Midbrain (tissue), 1 donor: Measurements from ENCODE around the gene GPR183.

Experiments used
- DNase-seq: peaks from one replicate; lab custom pipeline; 2025; lab: John Stamatoyannopoulos, UW

GPR183 gene, protein sequence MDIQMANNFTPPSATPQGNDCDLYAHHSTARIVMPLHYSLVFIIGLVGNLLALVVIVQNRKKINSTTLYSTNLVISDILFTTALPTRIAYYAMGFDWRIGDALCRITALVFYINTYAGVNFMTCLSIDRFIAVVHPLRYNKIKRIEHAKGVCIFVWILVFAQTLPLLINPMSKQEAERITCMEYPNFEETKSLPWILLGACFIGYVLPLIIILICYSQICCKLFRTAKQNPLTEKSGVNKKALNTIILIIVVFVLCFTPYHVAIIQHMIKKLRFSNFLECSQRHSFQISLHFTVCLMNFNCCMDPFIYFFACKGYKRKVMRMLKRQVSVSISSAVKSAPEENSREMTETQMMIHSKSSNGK

DNA sequence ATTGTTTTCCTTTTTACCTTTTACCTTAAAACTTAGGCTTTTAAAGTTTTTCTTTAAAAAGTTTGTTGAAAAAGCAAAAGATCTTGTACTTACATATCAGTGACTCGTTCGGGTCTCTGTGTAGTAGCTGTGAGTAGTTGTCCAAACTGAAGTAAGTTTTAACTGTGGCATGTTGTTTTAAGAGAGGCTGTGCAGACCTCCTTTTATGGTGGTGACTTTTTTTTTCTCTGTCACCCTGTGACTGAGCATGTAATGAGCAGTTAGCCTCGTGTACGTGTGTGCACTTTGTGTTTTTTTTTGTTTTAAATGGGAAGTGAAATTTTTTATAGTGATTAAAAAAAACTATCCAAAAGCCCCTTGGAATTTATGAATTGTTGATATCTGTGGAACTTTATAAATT is at the start of gene GPR183:
Gene GPR183, minus strand, starts transcription at position 153 of the 400 bp plus-strand sequence. CDS start 11,254 bp downstream, outside the sequence.
- peak; percentile 16 for DNase-seq

DNA sequence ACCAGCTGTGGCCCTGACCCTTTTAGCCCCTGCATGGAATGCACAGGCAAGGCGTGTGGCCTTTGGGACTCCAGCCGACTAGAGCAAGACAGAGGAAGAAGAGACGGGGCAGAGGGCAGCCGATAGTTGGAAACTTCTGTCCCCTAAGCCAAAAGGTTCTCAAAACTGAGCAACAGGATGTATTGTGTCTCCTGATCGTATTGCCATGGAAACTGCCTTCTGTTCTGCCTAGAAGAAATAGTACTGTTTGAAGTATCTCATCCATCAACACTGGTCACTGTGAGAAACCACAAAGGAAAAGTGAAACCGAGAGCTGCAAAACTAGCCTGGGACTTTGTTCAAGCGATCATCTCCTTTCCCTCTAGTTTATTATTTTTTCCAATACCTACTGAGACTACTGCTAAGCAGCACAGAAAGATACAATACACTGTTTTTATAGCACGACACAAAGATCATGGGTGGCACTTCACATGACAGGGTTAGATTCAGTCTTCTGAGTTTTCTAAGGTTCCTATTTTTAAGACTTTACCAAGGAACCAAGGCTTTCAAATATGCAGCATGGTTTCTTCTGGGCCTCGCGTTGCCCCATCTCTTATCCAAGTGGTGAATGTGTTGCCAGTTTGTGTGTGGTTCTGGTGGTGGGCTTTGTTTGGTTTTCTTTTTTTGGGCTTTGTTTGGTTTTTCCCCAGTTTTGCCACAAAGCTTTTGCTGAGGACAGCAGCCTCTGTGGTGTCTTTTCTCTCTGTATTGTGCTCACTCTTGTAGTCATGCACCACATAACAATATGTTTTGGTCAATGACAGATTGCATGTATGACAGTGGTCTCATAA is 49.3 kb upstream of the GPR183 start:
- no peak for DNase-seq

DNA sequence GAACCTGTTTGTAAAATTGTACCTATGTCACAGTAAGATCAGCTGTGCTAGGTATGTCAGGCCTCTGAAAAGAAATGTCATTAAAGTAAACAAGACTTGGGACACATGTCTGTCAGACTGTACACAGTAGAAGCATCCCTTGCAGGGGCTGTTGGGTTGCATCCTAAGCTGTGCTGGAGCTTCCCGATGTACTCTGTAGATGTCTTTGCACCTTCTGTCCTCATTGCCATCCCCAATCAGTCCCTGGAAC is 48.7 kb upstream of the GPR183 start:
- no peak for DNase-seq

DNA sequence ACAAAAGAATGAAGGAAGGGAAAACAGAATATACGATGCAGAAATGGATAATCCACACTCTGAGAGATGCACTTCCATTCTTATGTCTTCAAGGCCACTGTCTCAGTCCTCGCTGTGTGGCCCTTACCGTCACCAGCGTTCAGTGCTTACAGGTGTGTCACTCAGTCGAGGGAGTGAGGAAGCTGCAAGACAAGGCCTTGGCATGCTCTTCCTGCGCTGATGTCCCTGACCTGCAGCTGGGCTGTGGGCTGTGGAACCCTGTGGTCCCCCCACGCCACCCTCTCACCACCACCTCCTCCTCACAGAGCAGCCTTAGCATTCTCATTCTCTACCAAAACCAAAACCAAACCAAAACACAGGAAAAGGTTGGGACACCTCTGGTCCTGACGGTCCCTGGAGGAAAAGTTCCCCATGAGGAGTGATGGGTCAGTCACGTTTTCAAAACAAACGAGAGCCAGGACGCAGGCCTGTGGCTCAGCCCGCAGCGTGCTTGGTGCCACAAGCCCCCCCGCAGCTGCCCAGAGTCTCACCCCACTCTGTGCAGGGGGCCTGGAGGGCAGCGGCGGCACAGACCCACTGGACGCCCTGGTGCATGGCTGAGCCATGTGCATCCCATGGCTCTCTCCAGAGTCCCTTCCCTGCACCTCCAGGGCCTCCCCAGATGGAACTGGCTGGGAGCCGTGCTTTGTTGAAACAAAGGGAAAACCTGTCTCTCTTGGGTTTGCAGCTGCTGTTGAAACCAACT is 48.2 kb upstream of the GPR183 start:
- no peak for DNase-seq

DNA sequence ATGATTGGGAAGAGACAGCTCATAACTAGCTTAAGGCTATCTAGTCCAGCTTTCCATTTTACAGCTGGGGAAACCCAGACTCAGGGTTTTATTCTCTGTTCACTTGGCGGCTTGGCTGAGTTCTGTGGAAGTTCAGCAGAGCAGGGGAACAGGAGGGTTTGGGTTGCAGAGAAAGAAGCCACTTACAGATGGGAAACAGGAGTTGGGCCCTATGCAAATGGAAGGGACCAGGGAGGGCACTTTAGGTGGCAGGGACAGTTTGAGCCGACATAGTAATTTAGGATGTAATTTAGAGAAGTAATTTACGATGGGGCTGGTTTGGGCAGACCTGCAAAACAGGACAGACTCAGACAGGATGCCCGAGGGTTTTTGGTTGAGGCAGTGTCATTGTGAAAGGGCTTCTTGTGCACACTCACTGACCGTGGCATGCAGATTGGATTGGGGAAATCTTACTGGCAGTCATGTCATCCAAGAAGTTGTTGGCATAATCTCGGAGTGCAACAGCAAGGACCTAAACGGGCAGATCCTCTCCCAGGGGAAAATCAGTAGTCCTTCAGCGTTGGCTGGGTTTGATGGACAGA is 47.3 kb upstream of the GPR183 start:
- no peak for DNase-seq

DNA sequence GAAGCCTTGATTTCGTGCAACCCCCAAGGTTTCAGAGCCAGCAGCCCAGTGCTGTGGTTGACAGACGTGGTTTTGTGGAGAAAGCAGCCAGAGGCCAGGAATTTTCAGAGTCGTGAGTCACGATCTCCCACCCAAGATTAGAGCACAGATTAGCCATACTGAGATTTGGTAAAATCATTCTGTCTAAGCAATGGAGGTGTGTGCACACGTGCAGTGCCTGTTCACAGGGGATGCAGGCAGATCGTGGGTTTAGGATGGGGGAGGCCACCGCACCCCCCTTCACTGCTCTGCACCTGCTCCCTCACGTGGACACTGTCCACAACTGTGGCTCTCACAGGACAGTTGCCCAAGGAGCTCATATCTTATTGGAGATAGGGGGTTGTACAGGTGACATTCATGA is 46.6 kb upstream of the GPR183 start:
- no peak for DNase-seq

DNA sequence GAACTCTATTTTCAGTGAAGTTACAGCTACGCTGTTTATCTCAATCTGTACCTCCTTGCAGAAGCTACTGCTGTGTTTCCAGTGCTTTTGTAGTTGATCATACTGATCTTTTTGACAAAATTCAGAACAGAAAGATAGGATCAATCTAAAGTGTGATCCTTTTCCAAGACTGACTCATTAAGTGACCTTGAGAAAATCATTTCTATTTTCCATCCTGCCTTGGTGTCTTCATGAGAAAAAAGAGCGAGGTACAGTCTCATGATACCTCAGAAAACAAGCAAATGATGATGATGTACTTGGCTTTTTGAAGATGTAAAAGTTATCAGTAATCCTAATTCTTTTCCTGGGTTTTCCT is 46.0 kb upstream of the GPR183 start:
- DNase-seq, result no peak

DNA sequence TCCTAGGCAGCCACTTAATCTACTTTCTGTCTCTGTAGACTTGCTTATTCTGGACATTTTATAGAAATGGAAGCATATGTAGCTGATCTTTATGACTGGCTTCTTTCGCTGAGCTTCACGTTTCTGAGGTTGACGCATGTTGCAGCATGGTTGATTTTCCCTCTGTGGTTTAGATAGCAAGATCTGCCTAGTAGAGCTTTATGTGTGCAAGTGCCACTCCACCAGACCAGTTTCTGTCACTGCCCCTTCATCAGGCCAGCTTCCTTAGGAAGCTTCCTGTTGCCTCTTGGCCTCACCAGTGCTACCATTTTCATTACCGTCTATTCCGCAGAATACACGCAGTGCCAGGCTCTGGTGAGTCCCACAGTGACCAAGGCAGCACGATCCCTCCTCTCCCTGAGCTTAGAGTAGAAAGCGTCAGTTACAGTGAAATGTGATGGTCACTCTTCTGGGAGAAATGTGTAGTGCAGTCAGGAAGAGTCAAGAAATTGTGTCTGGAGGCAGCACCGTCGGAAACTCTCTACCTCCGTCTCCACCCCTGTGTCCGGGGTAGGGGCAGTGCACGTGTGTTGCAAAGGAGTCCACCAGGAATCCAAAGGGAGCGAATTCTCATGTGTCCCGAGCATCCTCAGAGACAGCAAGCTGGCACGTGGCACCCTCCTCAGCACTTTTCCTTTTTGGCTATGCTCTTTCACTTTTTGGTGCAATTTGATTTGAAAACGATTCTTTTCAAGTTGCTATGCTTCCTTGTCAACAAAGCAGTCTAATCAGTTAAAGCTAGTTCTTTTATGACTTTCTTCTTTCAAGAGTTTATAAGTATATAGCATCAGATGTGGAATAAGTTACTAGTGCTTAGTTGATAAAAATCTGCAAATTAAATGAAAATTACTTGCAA is 45.4 kb upstream of the GPR183 start:
- DNase-seq, result no peak

DNA sequence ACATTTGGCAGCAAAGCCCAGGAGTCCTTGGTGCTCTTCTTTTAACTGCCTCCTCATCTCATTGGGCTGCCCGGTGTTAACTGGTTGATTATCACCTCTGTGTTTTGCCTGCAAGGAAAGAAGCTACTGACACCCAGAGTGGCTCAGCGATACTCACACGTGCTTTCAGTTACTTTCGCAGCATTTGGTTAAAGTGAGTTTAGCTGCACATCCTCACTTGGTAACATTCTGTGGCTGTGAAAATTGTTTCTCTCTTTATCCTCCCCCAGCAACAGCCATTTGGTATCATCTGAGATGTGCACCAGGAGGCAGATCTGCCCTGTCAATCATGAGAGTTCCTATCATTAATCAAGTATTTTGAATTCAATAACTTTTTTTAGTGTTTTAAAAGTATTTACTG is 44.6 kb upstream of the GPR183 start:
- DNase-seq, result no peak

DNA sequence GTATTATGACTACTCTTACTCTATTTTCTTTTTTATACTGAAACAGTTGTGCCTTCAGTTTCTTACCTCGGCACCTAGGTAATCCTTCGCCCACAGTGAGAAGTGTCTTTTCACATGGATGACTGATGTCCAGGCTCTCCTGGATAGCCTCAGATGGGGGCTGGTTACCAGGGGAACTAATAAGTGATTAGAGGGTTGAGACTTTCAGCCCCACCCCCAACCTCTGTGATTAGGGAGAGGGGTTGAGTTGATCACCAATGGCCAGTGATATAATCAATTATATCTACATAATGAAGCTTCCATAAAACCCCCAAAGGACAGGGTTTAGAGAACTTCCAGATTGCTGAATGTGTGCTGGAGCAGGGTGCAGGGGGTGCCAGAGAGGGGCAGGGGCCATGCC is 43.0 kb upstream of the GPR183 start:
- DNase-seq, result no peak

DNA sequence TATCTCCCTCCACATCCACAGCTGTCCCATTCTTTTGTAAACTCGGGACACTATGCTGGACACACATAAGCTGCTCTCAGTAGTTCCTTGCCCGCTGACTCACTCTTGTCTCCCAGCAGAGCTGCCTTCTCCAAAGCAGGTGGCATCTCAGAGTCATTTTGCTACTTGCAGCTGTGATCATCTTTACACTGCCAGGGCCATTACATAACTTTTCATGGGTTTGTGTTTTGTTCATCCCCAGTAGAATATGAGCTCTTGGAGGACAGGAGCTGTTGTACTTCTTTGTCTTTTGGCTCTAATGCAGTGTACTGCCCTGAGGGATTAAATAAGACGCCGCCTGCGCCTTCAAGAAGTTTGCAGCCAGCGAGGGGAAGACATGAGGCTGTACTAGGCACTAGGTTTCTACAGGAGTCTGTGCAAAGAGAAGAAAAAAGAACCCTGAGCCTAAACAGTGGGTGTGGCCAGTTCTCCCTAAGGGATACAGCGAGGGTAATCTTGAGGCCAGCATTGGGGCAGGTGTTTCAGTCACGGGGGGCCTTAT is 40.8 kb upstream of the GPR183 start:
- DNase-seq, result no peak

DNA sequence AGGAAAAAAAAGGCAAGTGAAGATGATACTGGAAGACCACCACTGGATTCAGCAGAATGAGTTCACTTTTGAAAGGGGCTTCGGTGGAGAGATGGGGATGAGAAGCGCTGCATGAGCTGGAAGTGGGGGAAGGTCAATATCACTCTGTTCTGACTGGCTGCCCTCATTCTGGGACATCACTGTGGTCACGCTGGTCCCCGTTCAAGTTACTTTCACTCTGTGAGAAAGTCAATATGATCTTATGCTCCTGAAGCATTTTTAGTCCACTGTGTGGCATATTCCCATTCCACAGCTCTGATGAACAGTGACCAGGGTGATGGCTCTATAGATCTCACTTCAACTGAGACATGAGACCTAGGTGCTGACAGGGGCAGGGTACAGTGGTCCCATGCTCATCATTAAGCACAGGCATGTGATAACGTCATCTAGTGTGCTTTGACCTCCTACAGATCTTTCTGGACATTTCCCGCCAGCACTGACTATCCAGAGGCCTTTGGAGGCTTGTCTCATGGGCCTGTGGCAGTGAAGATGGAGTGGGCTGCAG is 40.2 kb upstream of the GPR183 start:
- no peak for DNase-seq

DNA sequence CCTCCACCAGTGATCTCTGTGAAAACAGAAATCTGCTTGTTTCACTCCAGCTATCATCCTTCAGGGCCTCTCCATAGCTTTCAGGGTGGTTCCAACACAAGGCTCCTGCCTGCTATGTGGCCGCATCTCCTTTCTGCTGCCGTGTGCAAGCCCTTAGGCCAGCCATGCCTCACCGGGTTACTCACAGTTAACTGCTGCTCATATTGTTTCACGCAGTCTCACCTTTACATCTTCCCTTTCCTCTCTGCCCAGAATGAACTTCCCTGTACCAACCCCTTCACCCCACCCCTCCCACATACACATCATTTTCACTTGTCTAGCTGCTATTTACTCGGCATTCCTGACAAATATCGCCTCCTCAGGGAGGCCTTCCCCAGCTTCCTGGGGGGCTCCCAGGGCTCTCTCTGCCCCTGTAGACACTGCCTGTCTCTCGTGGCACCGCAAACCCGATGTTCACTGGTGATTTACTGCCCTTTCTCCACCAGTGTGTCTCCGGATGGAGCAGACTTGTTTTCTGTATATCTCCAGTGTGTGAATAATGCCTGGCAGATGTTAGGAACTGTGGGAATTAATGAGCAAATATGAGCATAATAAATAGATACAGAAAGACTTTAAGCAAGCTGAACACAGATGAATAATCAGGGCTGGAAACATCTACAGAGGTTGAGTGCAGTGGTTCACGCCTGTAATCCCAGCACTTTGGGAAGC is 39.3 kb upstream of the GPR183 start:
- DNase-seq, result no peak

DNA sequence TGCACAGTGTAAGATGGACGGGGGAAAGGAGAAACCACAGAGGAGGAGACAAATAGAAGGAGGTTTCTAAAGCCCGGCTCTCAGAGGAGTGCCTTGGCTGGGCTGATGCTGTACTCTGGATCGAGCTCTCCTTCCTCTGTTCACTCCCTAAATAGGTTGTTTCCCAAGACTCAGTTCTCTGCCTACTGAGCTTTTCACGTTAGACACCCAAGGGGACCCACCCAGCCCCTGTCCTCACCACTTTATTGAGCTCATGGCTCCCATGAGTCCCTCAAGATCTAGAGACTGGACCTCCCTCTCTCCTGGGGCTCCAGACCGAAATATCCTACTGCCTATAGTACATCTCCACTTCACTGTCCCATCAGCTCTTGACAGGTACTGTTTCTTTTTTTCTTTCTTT is 38.1 kb upstream of the GPR183 start:
- DNase-seq, result no peak

DNA sequence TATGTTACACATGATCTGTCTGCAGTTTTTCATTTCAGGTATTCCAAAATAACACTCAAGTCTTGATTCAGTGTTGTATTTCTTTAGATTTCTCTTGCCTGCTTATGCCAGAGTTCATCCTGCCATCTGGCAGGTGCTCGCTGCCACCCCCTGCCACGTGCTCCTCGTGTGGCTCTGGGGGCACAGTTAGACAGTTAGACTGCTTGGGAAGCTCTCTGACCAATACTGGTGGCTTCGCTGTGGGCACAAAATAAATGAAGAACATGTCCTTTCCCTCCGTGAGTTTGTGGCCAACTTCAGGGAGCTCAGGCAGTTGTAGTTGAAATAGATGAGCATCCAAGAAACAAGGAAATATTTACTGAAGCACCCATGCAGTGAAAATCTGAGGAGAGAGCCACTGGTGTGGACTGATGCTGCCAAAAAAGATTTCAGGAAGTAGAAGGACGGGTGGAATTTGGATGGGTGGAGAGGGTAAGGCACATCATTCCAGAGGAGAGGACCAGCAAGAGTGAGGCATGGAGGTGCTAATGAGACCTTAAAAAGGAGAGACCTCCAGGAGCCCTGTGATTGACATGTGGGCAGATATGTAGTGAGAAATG is 37.5 kb upstream of the GPR183 start:
- DNase-seq, result no peak

DNA sequence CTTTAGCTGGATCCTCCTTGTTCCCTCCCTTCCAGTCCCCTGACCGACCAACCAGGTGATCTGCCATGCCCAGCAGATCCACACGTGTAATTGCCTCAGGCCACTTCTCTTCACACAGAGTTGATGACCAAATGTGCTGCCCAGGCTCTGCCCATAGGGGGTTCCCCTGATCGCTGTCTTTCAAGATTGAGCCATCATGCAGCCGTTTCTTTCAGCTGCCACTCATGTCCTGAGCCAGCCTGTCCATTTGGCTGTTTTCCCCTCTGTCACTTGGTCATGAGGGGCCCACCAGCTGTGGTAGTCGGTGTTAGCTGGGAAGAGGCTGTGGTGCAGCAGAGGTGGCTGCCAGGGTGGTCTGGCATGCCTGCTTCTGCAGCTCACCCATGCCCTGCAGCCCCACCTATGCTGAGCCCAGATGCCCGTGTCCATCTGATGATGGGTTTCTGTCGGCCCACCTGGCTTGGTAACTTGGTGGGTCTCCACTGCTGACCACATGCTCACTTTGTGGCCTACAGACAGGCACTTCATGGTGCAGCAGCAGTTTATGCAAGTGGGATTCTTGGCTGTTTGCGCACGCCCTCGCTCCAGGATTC is 35.6 kb upstream of the GPR183 start:
- no peak for DNase-seq

DNA sequence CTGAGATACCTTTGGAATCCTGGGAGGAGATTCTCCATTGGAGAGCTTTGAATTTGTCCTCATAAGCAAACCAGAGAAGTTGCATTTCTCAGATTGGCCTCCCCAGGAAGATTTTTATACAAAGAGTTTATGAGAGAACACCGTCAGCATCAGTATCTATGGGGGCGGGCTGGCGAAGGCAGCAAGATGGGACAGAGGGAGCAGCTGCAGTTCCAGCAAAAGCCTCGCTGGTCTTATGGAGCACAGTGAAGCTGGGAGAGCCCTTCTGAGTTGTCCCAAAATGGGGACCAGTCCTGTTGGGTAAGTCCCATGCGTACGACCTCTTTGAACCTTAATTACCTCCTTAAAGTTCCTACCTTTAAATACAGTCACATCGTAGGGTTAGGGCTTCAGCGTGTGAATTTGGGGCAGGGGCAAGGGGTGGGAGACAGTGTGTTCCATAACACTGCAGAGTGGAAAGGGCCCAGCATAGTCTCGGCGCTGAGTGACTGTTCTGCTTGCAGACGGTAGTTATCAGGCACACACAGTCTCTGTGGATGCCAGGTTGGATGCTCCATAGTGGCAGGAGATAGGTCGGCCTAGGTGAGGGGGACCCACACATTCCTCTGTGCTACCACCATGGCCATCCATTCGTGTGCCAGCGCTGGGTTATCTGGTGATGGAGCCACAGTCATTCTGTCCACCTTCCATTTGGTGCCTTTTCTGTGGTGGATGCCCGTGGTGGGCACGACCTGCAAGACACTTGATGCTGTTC is 34.9 kb upstream of the GPR183 start:
- DNase-seq, result no peak

DNA sequence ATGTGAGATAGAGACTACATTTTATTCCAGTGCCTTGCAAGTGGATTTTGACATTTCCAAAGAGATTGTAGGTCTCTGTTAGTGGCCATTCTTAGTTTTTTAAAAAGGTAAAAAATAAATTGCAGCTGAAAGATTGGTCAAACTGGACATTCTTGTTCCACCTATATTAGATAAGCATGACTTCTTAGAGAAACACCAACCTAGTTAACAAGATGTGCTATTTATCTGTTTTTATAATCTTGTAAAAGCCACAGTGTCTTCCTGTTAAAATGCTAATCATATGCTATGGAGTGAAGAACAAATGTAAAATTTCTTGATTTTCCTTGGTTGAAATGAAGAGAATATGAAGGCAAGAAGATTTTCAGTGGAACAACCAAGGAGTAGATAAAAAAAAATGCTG is 33.4 kb upstream of the GPR183 start:
- no peak for DNase-seq
